Rectal smooth muscle tissue (tissue), 1 donor: ENCODE results near the gene SCAPER.
"Not testable (repeated sequence)": the region's sequence is repeated elsewhere in the genome, so short reads cannot be mapped to it uniquely, and the experiment has no call there.

Source experiments
- H3K27ac ChIP-seq: one replicate; pipeline ENCODE4 v1.7.0; 2013; ENCODE audit warnings: low read depth, low read length, inconsistent platforms
- H3K27me3 ChIP-seq: one replicate; pipeline ENCODE4 v1.7.0; 2013; ENCODE audit warnings: low read length; ENCODE audit not compliant: control insufficient read depth, insufficient read depth
- H3K36me3 ChIP-seq: one replicate; pipeline ENCODE4 v1.7.0; 2013; ENCODE audit warnings: low read length; ENCODE audit not compliant: control insufficient read depth, insufficient read depth
- H3K4me1 ChIP-seq: one replicate; pipeline ENCODE4 v1.7.0; 2013; ENCODE audit warnings: low read length; ENCODE audit not compliant: control insufficient read depth, insufficient read depth
- H3K4me3 ChIP-seq: one replicate; pipeline ENCODE4 v1.7.0; 2013; ENCODE audit warnings: low read length
- H3K9ac ChIP-seq: one replicate; pipeline ENCODE4 v1.7.0; 2013; ENCODE audit warnings: low read length

Gene SCAPER

GRCh38 chr15:76732321-76732720 is 172.8 kb downstream of the SCAPER start:
- H3K27me3 ChIP-seq, H3K4me1 ChIP-seq, H3K36me3 ChIP-seq, H3K27ac ChIP-seq, H3K9ac ChIP-seq, H3K4me3 ChIP-seq: not testable (repeated sequence)

GRCh38 chr15:76730262-76730661 is 174.9 kb downstream of the SCAPER start:
- H3K27ac ChIP-seq, result no peak overlapping the region

GRCh38 chr15:76718863-76719262 is 186.3 kb downstream of the SCAPER start:
- H3K27me3 ChIP-seq, result no peaks in the 10 kb centered on the region
- H3K9ac ChIP-seq, result no peak overlapping the region
- H3K36me3 ChIP-seq, result no peaks in the 10 kb centered on the region
- no peaks in the 10 kb centered on the region for H3K4me1 ChIP-seq
- no peak overlapping the region for H3K27ac ChIP-seq
- H3K4me3 ChIP-seq, result no peak overlapping the region

More at GRCh38 chr15:76730262-76730661, 174.9 kb downstream of the SCAPER start:
- H3K4me1 ChIP-seq, result no peaks in the 10 kb centered on the region
- peaks cover 2% of the 10 kb centered on the region for H3K36me3 ChIP-seq
- H3K9ac ChIP-seq, result no peak overlapping the region
- H3K4me3 ChIP-seq, result no peak overlapping the region
- H3K27me3 ChIP-seq, result no peaks in the 10 kb centered on the region

GRCh38 chr15:76714950-76715349 is 190.2 kb downstream of the SCAPER start:
- no peaks in the 10 kb centered on the region for H3K4me1 ChIP-seq
- no peaks in the 10 kb centered on the region for H3K36me3 ChIP-seq
- no peak overlapping the region for H3K4me3 ChIP-seq
- H3K27me3 ChIP-seq, result no peaks in the 10 kb centered on the region
- no peak overlapping the region for H3K27ac ChIP-seq
- H3K9ac ChIP-seq, result no peak overlapping the region

DNA sequence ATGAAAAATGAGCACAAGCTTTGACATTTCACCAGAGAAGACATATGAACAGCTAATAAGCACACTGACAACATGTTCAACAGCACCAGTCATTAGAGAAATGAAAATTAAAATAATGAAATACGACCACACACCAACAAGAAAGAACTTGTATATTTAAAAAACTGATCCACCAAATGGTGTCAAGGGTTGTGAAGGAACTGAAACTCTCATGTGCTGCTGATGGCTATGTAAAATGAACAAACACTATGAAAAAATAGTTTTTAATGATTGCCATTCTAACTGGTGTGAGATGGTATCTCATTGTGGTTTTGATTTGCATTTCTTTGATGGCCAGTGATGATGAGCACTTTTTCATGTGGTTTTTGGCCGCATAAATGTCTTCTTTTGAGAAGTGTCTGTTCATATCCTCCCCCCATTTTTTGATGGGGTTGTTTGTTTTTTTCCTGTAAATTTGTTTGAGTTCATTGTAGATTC is 193.8 kb downstream of the SCAPER start:
- Histone ChIP-seq H3K36me3 (no peaks in the 10 kb centered on the region), H3K27me3 (no peaks in the 10 kb centered on the region), H3K27ac (no peak overlapping the region), H3K4me1 (no peaks in the 10 kb centered on the region), H3K9ac (no peak overlapping the region), H3K4me3 (no peak overlapping the region)

DNA sequence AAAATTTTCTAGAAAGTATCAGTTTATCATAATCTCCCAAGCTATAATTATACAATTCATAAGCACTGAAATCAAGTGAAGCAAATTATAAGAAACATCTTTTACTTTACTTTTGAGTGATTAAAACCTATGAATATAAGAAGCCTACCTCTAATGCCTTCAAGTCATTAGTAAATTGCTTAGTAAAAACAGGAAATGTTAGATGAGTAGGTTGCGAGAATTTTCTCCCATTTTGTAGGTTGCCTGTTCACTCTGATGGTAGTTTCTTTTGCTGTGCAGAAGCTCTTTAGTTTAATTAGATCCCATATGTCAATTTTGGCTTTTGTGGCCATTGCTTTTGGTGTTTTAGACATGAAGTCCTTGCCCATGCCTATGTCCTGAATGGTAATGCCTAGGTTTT is 201.1 kb downstream of the SCAPER start:
- H3K4me1 ChIP-seq, H3K27ac ChIP-seq, H3K4me3 ChIP-seq, H3K36me3 ChIP-seq, H3K27me3 ChIP-seq, H3K9ac ChIP-seq: not testable (repeated sequence)

- Histone ChIP-seq H3K9ac (no peak overlapping the region), H3K27ac (no peak overlapping the region), H3K4me3 (no peak overlapping the region), H3K36me3 (peaks cover 5% of the 10 kb centered on the region), H3K4me1 (no peaks in the 10 kb centered on the region), H3K27me3 (no peaks in the 10 kb centered on the region)
These were observed 208.3 kb downstream of the SCAPER start for GRCh38 chr15:76696840-76697239.

GRCh38 chr15:76692546-76692945 is 212.6 kb downstream of the SCAPER start:
- H3K36me3 ChIP-seq, H3K4me1 ChIP-seq, H3K9ac ChIP-seq, H3K27me3 ChIP-seq, H3K4me3 ChIP-seq, H3K27ac ChIP-seq: not testable (repeated sequence)

- H3K9ac ChIP-seq, H3K36me3 ChIP-seq, H3K27ac ChIP-seq, H3K4me3 ChIP-seq, H3K27me3 ChIP-seq, H3K4me1 ChIP-seq: not testable (repeated sequence)
These were observed 217.5 kb downstream of the SCAPER start for GRCh38 chr15:76687592-76687991.

GRCh38 chr15:76684002-76684401 is 221.1 kb downstream of the SCAPER start:
- no peak overlapping the region for H3K4me3 ChIP-seq
- H3K27me3 ChIP-seq, result no peaks in the 10 kb centered on the region
- no peaks in the 10 kb centered on the region for H3K4me1 ChIP-seq
- no peak overlapping the region for H3K9ac ChIP-seq
- no peaks in the 10 kb centered on the region for H3K36me3 ChIP-seq
- H3K27ac ChIP-seq, result no peak overlapping the region

GRCh38 chr15:76682833-76683232 is 222.3 kb downstream of the SCAPER start:
- no peak overlapping the region for H3K4me3 ChIP-seq
- H3K36me3 ChIP-seq, result no peaks in the 10 kb centered on the region
- no peaks in the 10 kb centered on the region for H3K27me3 ChIP-seq
- H3K4me1 ChIP-seq, result no peaks in the 10 kb centered on the region
- H3K9ac ChIP-seq, result no peak overlapping the region
- no peak overlapping the region for H3K27ac ChIP-seq

GRCh38 chr15:76682259-76682658 is 222.9 kb downstream of the SCAPER start:
- H3K9ac ChIP-seq, result no peak overlapping the region

DNA sequence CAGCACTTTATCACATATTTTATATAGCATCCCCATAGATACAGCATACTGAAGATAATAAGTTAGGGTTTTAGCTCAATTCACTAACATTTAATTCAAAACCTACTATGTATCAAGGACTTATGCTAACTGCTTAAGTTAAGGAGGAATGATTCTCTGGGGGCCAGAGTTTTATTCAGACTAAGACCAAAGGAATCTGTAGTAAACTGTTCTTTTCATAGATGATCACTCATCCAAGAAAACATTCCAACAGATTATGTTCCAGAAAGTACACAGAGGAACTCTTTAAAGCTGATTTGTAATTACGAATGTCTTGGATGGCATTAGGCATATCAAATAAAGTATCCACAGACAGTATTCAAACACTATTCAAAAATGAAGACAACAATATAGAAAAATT is 226.4 kb downstream of the SCAPER start:
- H3K4me1 ChIP-seq, result no peaks in the 10 kb centered on the region
- H3K27ac ChIP-seq, result no peak overlapping the region
- no peak overlapping the region for H3K4me3 ChIP-seq

More at GRCh38 chr15:76682259-76682658, 222.9 kb downstream of the SCAPER start:
- Histone ChIP-seq H3K4me1 (no peaks in the 10 kb centered on the region), H3K27me3 (no peaks in the 10 kb centered on the region), H3K27ac (no peak overlapping the region), H3K36me3 (no peaks in the 10 kb centered on the region), H3K4me3 (no peak overlapping the region)

More for the DNA sequence above, 226.4 kb downstream of the SCAPER start:
- no peak overlapping the region for H3K9ac ChIP-seq
- H3K36me3 ChIP-seq, result no peaks in the 10 kb centered on the region
- H3K27me3 ChIP-seq, result no peaks in the 10 kb centered on the region
